Kasumi-1 (cell line): ENCODE results near the gene ZNF668.

ENCODE experiments used
- DNase-seq, 2 experiments: peaks; one replicate each; lab custom pipeline; 2025; lab: John Stamatoyannopoulos, UW

Gene ZNF668

GRCh38 chr16:31073970-31074813 is at the start of gene ZNF668, which contains the start of gene ZNF646:
ZNF668 (minus strand) TSS chr16:31074240; CDS start chr16:31064459, 9,781 bp downstream.
ZNF646 (plus strand) TSS chr16:31074422; CDS start chr16:31076325, 1,903 bp downstream.
- peak; percentile 93 to 95 for DNase-seq

GRCh38 chr16:31120129-31120528 is 46.1 kb upstream of the ZNF668 start:
- no peak for DNase-seq

GRCh38 chr16:31118223-31119155 is 44.4 kb upstream of the ZNF668 start:
- no peak for DNase-seq

- DNase-seq: peak; percentile 86 to 90
These were observed 43.6 kb upstream of the ZNF668 start, which contains the start of gene KAT8 for GRCh38 chr16:31117384-31118222. KAT8 (plus strand) TSS chr16:31117664; CDS start chr16:31117682, 18 bp downstream.

DNA sequence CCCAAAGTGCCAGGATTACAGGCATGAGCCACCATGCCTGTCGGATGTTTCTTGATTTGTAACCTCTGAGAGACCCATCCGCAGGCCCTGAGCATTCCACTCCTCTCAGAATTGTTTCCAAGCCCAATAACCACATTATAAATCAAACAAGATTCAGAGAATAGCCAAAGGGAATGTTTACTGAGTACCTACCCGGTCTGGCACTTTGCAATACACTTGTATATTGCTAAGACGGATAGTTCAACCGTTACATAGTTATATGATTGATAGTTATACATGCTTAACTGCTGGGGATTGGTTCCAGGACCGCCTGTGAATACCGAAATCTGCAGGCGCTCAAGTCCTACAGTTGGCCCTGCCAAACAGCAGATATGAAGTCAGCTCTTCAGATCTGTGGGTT is 40.4 kb upstream of the ZNF668 start:
- no peak for DNase-seq

DNA sequence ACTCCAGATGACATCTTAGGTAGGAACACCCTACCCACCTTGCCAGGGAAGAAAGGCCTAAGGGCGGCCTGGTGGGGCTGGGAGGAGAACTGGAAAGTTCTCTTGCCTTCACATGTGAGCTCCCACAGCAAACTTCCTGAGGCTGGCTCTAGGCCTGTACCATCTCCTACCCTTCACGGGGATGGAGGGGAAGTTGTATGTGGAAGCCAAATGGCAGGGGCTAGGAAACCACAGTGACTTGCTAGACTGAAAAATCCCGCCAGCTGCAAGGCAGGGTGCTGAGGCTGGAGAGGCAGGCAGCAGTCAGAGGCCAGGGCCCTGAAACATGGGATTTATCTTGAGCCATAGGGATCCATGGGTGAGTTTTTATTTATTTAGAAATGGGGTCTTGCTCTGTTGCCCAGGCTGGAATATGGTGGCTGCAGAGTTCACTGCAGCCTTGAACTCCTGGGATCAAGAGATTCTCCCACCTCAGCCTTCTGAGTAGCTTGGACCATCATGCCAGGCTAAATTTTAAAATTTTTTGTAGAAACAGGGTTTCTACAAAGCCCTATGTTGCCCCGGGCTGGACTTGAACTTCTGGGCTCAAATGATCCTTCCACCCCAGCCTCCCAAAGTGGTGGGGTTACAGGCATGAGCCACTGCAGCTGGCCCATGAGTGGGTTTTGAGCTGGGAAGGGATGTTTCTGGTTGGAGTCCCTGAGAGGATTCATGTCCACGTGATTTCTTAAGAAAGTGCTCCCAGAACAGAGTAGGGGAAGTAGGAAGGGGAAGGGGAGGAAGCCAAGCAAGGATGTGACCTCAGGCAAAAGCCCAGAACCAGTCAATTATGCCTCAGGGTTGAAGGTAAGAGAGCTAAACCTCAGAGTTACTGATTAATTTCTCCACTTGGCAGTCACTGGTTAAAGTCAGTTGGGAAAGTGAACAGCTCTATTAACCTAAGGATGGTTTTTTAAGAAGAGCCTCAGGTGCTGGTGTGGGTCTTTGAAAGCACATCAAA is 39.4 kb upstream of the ZNF668 start:
- peak; percentile 34 to 39 for DNase-seq

DNA sequence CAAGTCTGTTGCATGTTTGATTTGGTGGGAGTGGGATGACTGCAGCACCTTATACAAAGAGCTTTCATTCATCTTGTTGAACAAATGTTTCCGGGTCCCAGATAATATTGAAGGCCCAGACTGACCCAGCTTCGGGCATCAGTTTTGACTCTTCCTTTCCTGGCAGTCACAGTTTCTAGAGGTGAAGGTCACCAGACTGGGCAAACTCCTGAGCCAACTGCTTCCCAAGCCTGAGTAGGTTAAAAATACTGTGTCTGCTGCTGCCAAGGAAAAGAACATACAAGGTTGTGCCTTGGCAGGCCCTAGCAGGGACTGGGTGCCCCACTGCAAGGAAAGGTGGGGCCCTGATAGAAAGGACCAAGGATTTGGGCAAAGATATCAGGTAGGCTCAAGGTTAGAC is 38.7 kb upstream of the ZNF668 start:
- no peak for DNase-seq

GRCh38 chr16:31111881-31112466 is 37.9 kb upstream of the ZNF668 start:
- DNase-seq: no peak

GRCh38 chr16:31110106-31111034 is 36.3 kb upstream of the ZNF668 start:
- no peak for DNase-seq

DNA sequence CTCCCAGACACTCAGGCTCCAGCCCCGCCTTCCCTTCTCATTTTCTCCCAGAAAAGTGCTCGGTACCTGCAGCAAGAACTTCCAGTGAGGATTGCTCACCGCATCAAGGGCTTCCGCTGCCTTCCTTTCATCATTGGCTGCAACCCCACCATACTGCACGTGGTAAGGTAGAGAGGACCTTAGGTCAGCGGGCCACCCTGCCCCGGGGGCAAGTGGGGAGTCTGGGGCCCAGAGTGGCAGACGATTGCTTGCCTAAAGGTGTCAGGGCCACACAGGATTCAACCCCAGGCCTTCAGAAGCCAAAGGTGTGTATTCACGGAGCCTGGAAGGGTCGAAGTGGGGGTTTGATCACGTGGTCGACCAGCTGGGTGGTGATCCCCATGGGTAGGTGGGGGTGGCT is 35.6 kb upstream of the ZNF668 start:
- no peak for DNase-seq

- no peak for DNase-seq
These were observed 34.9 kb upstream of the ZNF668 start for GRCh38 chr16:31108794-31109558.

DNA sequence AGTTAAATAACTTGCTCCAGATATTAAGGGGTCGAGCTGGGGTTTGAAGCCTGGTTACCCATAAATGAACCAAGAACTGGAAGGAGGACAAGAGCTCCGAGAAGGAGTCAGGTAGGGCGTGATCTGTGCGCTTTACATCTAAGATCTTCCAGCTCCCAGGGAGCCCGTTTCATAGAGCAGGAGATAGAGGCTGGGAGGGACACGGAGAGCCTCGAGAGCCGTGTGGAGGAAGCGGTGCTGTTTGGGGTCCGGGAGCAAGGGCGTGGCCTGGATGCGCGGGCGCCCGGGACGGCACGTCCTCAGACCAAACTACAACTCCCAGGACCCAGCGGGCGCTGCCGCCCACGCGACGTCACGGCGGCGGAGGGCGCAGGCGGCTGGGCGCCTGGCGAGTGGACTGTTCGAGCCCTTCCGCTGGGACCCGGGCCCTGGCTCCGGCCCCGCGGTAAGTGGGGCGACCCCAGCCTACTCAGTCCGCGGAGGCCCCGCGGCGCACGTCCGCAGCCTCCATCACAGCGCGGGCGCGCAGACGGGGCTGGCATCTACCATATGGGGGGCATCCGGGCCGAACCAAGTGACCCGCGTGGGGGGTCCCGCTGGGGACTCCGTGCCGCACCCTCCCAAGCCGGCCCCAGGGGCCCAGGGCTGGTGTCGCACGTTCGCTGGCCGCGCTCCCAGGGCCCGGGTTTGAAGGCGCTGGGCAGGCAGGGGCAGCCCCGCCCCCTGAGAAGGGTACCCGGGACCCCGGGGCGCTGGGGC is 34.2 kb upstream of the ZNF668 start, which contains the start of gene BCKDK:
Gene BCKDK, plus strand, starts transcription at position 352 of the 759 bp plus-strand sequence. CDS start 838 bp downstream, outside the sequence.
- peak; percentile 45 to 57 for DNase-seq

- no peak for DNase-seq
These were observed 33.4 kb upstream of the ZNF668 start for GRCh38 chr16:31107465-31107867.

DNA sequence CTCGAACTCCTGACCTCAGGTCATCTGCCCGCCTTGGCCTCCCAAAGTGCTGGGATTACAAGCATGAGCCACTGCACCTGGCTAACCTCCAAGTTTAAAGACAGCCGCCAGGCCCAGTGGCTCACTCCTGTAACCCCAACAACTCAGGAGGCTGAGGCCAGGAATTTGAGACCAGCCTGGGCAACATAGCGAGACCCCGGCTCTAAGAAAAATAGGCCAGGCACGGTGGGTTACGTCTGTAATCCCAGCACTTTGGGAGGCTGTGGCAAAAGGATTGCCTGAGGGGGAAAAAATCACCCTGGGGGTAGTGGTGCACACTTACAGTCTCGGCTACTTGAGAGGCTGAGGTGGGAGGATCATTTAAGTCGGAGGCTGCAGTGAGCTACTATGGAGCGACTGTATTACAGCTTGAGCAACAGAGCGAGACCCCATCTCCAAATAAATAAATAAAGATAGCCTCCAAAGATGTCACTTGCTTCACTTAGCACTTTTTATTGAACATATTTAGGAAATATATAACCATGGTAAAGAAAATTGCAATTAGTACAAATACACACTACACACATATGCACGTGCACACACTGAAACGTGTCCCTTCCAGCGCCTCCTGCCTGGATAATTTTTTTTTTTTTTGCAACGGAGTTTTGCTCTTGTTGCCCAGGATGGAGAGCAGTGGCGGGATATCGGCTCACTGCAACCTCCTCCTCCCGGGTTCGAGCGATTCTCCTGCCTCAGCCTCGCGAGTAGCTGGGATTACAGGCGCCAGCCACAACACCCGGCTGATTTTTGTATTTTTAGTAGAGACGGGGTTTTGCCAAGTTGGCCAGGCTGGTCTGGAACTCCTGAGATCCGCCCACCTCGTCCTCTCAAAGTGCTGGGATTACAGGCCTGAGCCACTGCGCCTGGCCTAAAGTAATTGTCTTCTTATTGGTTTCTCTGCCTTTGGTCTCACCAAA is 32.7 kb upstream of the ZNF668 start:
- DNase-seq: no peak

- peak; percentile 45 to 46 for DNase-seq
These were observed 31.7 kb upstream of the ZNF668 start for GRCh38 chr16:31105677-31106213.
